IMR-90 (cell line): ENCODE data around the gene ZFPM1. TPM values are rescaled to one million over a fixed set of nuclear protein-coding genes. Genes with fewer than 3 reads are reported as not detected.

Experiments used
- ATAC-seq: fragments of 200-7000 bp; cut with Tn5 transposase; 2 replicates; pipeline ENCODE4 v1.9.1; 2020; ENCODE audit warnings: low read depth, mild to moderate bottlenecking, moderate library complexity
- BruUV-seq: library from RNA; stranded (reverse); fragments of 400-500 nt; replicated peaks from 2 replicates; lab custom pipeline; 2021; lab: Mats Ljungman, UMichigan
- CTCF ChIA-PET: fragments of 300-600 bp; formaldehyde crosslinking; extraction: SDS; loops from one replicate; lab custom pipeline; 2021; ENCODE audit warnings: antibody characterized with exemption; lab: Yijun Ruan, JAX
- POLR2A ChIA-PET: fragments of 300-600 bp; sonication (Branson Sonifier 250); formaldehyde crosslinking; loops from one replicate; lab custom pipeline; 2022; ENCODE audit warnings: antibody characterized with exemption; ENCODE audit not compliant: unreplicated experiment; lab: Charles Lee
- DNase-seq: peaks from one replicate; pipeline ENCODE4 v3.0.0; 2013
- H2AFZ ChIP-seq: replicated peaks from 2 replicates; pipeline ENCODE3; 2013; ENCODE audit warnings: low read length, mild to moderate bottlenecking; ENCODE audit not compliant: poor library complexity
- H2AK5ac ChIP-seq: 2 replicates; pipeline ENCODE4 v1.6.1; 2013; ENCODE audit warnings: low read depth, low read length, inconsistent platforms
- H2AK9ac ChIP-seq: replicated peaks from 2 replicates; pipeline ENCODE3; 2013; ENCODE audit warnings: mild to moderate bottlenecking, low read depth, low read length, moderate library complexity; ENCODE audit not compliant: poor library complexity
- H2BK120ac ChIP-seq: 2 replicates; pipeline ENCODE4 v1.6.1; 2013; ENCODE audit warnings: low read depth, low read length, inconsistent platforms
- H2BK15ac ChIP-seq: 3 replicates; pipeline ENCODE4 v1.6.1; 2013; ENCODE audit warnings: low read depth, low read length, inconsistent platforms
- H2BK20ac ChIP-seq: 2 replicates; pipeline ENCODE4 v1.6.1; 2013; ENCODE audit warnings: low read depth, mild to moderate bottlenecking, inconsistent platforms, low read length, moderate library complexity
- H2BK5ac ChIP-seq: 2 replicates; pipeline ENCODE4 v1.6.1; 2013; ENCODE audit warnings: mild to moderate bottlenecking, low read depth, low read length, inconsistent platforms; ENCODE audit not compliant: poor library complexity, severe bottlenecking
- H3K14ac ChIP-seq: replicated peaks from 2 replicates; pipeline ENCODE4 v1.6.1; 2013; ENCODE audit warnings: low read depth, low read length, inconsistent platforms
- H3K18ac ChIP-seq: 2 replicates; pipeline ENCODE4 v1.6.1; 2013; ENCODE audit warnings: low read depth, low read length, control low read depth
- H3K23ac ChIP-seq: 2 replicates; pipeline ENCODE4 v1.6.1; 2013; ENCODE audit warnings: low read depth, low read length, inconsistent platforms
- H3K27ac ChIP-seq: 2 replicates; pipeline ENCODE4 v1.5.1; 2013; ENCODE audit warnings: mild to moderate bottlenecking, control low read depth, low read length; ENCODE audit not compliant: insufficient read depth
- H3K27me3 ChIP-seq: 2 replicates; pipeline ENCODE4 v1.6.1; 2013; ENCODE audit warnings: low read length; ENCODE audit not compliant: control insufficient read depth, insufficient read depth
- H3K36me3 ChIP-seq: 2 replicates; pipeline ENCODE4 v1.6.1; 2013; ENCODE audit warnings: low read length, mixed read lengths; ENCODE audit not compliant: control insufficient read depth, insufficient read depth
- H3K4ac ChIP-seq: 2 replicates; pipeline ENCODE4 v1.6.1; 2013; ENCODE audit warnings: low read depth, low read length, inconsistent platforms
- H3K4me1 ChIP-seq: 2 replicates; pipeline ENCODE4 v1.6.1; 2013; ENCODE audit warnings: low read length, mixed read lengths; ENCODE audit not compliant: control insufficient read depth, insufficient read depth
- H3K4me2 ChIP-seq: 2 replicates; pipeline ENCODE4 v1.6.1; 2013; ENCODE audit warnings: low read depth, mild to moderate bottlenecking, control low read depth, low read length, moderate library complexity
- H3K4me3 ChIP-seq: 2 replicates; pipeline ENCODE4 v1.5.1; 2013; ENCODE audit warnings: low read depth, mild to moderate bottlenecking, control low read depth, low read length, moderate library complexity; ENCODE audit not compliant: insufficient read depth
- H3K56ac ChIP-seq: 2 replicates; pipeline ENCODE4 v1.6.1; 2013; ENCODE audit warnings: low read length, inconsistent platforms; ENCODE audit not compliant: insufficient read depth; ENCODE audit errors: extremely low read depth
- H3K79me1 ChIP-seq, 2 experiments: 2 replicates each; pipeline ENCODE4 v1.6.1; 2013; ENCODE audit warnings: low read length in 2 of 2, inconsistent platforms in 1 of 2, low read depth in 1 of 2
- H3K9ac ChIP-seq: 2 replicates; pipeline ENCODE4 v1.6.1; 2013; ENCODE audit warnings: low read depth, low read length, control low read depth
- H3K9me1 ChIP-seq: 2 replicates; pipeline ENCODE4 v1.6.1; 2013; ENCODE audit warnings: low read length, inconsistent platforms; ENCODE audit not compliant: insufficient read depth
- H3K9me3 ChIP-seq: 2 replicates; pipeline ENCODE4 v1.6.1; 2013; ENCODE audit warnings: low read length; ENCODE audit not compliant: control insufficient read depth, insufficient read depth
- H4K20me1 ChIP-seq: 2 replicates; pipeline ENCODE4 v1.6.1; 2013; ENCODE audit warnings: low read length, inconsistent platforms; ENCODE audit not compliant: insufficient read depth
- H4K5ac ChIP-seq: 2 replicates; pipeline ENCODE4 v1.6.1; 2013; ENCODE audit warnings: mild to moderate bottlenecking, low read depth, low read length, control low read depth
- H4K8ac ChIP-seq, 2 experiments: 2 replicates each; pipeline ENCODE4 v1.6.1; 2013; ENCODE audit warnings: low read depth in 2 of 2, low read length in 2 of 2, control low read depth in 1 of 2, inconsistent platforms in 1 of 2
- H4K91ac ChIP-seq: 2 replicates; pipeline ENCODE4 v1.6.1; 2013; ENCODE audit warnings: low read depth, low read length, inconsistent platforms; ENCODE audit not compliant: insufficient read depth
- FOS ChIP-seq: fragments of 150-350 bp; IDR thresholded peaks from 2 replicates; pipeline ENCODE4 v1.6.1; 2016; ENCODE audit warnings: low read depth, low read length
- MXI1 ChIP-seq: IDR thresholded peaks from 2 replicates; pipeline ENCODE4 v1.6.1; 2012; ENCODE audit warnings: low read depth, mild to moderate bottlenecking, low read length, moderate library complexity, borderline replicate concordance
- RAD21 ChIP-seq: IDR thresholded peaks from 2 replicates; pipeline ENCODE4 v1.6.1; 2012; ENCODE audit warnings: low read length, improper control_type of control experiment
- RFX5 ChIP-seq: IDR thresholded peaks from 2 replicates; pipeline ENCODE4 v1.8.0; 2012; ENCODE audit warnings: low read depth, mild to moderate bottlenecking, low read length, moderate library complexity
- USF2 ChIP-seq: fragments of 150-350 bp; IDR thresholded peaks from 2 replicates; pipeline ENCODE4 v1.6.1; 2017; ENCODE audit warnings: mild to moderate bottlenecking, antibody characterized with exemption, low read length, low read depth
- WGBS, 2 experiments: methylation state at CpG; one replicate each; pipeline versions ENCODE4 v1.1.5 to v1.1.7; 2013; ENCODE audit warnings: missing lambda C conversion rate in 2 of 2; ENCODE audit not compliant: insufficient read length in 1 of 2; ENCODE audit errors: extremely low coverage in 2 of 2; 5-methylcytosine and 5-hydroxymethylcytosine counted together
- dilution Hi-C: fragments of 300-500 bp; cut with HindIII; formaldehyde crosslinking; loops from one replicate; pipeline ENCODE4 v1.14.3; 2018; ENCODE audit warnings: low sequenced_read_pairs; ENCODE audit not compliant: unreplicated experiment
- in situ Hi-C: fragments of 300-500 bp; cut with MboI; formaldehyde crosslinking; loops from 3 replicates; pipeline ENCODE4 v1.14.3; 2019; ENCODE audit warnings: low sequenced_read_pairs, inconsistent platforms, mixed read lengths
- intact Hi-C: fragments of 100-400 bp; cut with micrococcal nuclease; formaldehyde crosslinking; loops from 2 replicates; pipeline ENCODE4 v1.10.0; 2022
- polyA plus RNA-seq, 3 experiments: library from polyadenylated mRNA; depleted of rRNA; stranded (reverse); fragments of >200 nt; gene quantifications; 2 replicates each; pipeline ENCODE4 v1.2.3, GENCODE V29; 2012; ENCODE audit warnings: low replicate concordance in 1 of 3
- total RNA-seq: library from RNA; depleted of rRNA; stranded (reverse); fragments of >200 nt; gene quantifications from 2 replicates; pipeline ENCODE4 v1.2.3, GENCODE V29; 2012

Gene ZFPM1
- total and polyA plus RNA-seq, 2 of the 4 experiments (the other 2 are of a cell fraction) = 0.36 to 1.1 TPM

- dilution Hi-C loops (no loop called here), in situ Hi-C loops (no loop called here), intact Hi-C loops (no loop called here)
- H4K20me1 ChIP-seq = peaks cover 20% of the 10 kb centered on the region
- H2BK120ac ChIP-seq = no peak overlapping the region
- H3K56ac ChIP-seq = no peak overlapping the region; the same call in 1 of the 2 replicates
- no peak overlapping the region for H3K14ac ChIP-seq
- H2AK5ac ChIP-seq = no peak overlapping the region
- no peak for ATAC-seq
- no peak overlapping the region for H2BK15ac ChIP-seq
- H3K18ac ChIP-seq = no peak overlapping the region
- no peak overlapping the region for H2BK5ac ChIP-seq
- H2BK20ac ChIP-seq = no peak overlapping the region
- no peak overlapping the region for H4K91ac ChIP-seq
- H4K5ac ChIP-seq = no peak overlapping the region
- H3K27ac ChIP-seq = no peak overlapping the region
- no peak overlapping the region for H2AK9ac ChIP-seq
- BruUV-seq = no TSS peak
- H3K4ac ChIP-seq = no peak overlapping the region
- H3K79me1 ChIP-seq = peaks cover 0 to 26% of the 10 kb centered on the region in 2 experiments; a peak in 2 of 4 replicates
- H3K9me3 ChIP-seq = no peaks in the 10 kb centered on the region
- no peaks in the 10 kb centered on the region for H3K36me3 ChIP-seq
- no peaks in the 10 kb centered on the region for H3K27me3 ChIP-seq
- no peak overlapping the region for H4K8ac ChIP-seq
- no peak for DNase-seq
- H3K9ac ChIP-seq = no peak overlapping the region
- ChIA-PET POLR2A (no interaction called here), CTCF (no interaction called here)
- no peak overlapping the region for H3K23ac ChIP-seq
- H3K4me3 ChIP-seq = no peak overlapping the region
- 0 out of 2 replicates have a peak, but pooled peaks cover 2% of the 10 kb centered on the region for H3K9me1 ChIP-seq
- peaks cover 7% of the 10 kb centered on the region for H3K4me1 ChIP-seq
- no peak overlapping the region for H3K4me2 ChIP-seq
- H2AFZ ChIP-seq = no peak overlapping the region
- TF ChIP-seq FOS (no peak), MXI1 (no peak), RFX5 (no peak), RAD21 (no peak), USF2 (no peak)
- 84% methylated on average over 13 of the region's 16 CpGs; no CpG with 5 or more reads in 1 of the 2 experiments for WGBS, 2 experiments
Measured at GRCh38 chr16:88471575-88471974, 18.5 kb downstream of the ZFPM1 start.
